OCI-LY7 (cell line): ENCODE results near the gene FAM3C.

ENCODE experiments used
- EZH2phosphoT487 ChIP-seq: fragments of 200-600 bp; sonication (generic); IDR thresholded peaks from 2 replicates; pipeline ENCODE4 v1.6.1; 2018; ENCODE audit warnings: low read depth, borderline replicate concordance, mild to moderate bottlenecking, mixed run types, antibody characterized with exemption, low read length, moderate library complexity, mixed read lengths
- TF ChIP-seq, protein P1 (sequence below): fragments of 200-600 bp; sonication (generic); conservative IDR thresholded peaks from 2 replicates; pipeline ENCODE4 v1.5.1; 2014; ENCODE audit warnings: mild to moderate bottlenecking, antibody characterized with exemption, low read length, moderate library complexity, mixed read lengths

DNA sequence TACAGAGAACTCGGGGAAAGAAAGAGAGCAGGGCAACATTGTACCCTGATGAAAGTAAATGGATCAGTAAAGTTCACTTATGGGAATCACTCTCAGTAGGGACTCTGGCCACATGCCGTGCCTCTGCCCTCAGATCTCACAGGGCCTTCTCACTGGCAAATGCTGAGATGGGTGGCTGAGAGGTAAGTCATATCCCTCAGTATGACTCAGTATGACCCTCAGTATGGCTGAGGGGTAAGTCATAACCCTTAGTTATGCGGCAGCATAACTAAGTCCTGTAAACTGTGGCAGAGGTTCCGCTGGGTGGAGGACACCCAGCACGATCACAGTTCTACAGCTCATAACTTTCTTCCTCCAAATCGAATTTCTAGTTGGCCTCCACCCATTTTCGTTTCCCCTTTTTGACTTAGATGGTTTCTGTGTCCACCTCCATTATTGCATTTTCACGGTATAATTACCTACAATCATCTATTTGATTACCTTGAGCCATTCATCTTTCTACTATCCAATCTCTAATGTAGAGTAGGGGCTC is 93.8 kb downstream of the FAM3C start:
- TF ChIP-seq, protein P1, sequence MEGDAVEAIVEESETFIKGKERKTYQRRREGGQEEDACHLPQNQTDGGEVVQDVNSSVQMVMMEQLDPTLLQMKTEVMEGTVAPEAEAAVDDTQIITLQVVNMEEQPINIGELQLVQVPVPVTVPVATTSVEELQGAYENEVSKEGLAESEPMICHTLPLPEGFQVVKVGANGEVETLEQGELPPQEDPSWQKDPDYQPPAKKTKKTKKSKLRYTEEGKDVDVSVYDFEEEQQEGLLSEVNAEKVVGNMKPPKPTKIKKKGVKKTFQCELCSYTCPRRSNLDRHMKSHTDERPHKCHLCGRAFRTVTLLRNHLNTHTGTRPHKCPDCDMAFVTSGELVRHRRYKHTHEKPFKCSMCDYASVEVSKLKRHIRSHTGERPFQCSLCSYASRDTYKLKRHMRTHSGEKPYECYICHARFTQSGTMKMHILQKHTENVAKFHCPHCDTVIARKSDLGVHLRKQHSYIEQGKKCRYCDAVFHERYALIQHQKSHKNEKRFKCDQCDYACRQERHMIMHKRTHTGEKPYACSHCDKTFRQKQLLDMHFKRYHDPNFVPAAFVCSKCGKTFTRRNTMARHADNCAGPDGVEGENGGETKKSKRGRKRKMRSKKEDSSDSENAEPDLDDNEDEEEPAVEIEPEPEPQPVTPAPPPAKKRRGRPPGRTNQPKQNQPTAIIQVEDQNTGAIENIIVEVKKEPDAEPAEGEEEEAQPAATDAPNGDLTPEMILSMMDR: no peak
- no peak for TF ChIP-seq EZH2phosphoT487
